A673 (cell line): ENCODE measurements around the gene SEPTIN8.

Source experiments
- CTCF ChIP-seq: fragments of 300-800, 200-600 bp; sonication (generic); conservative IDR thresholded peaks from 2 replicates; pipeline ENCODE4 v1.5.1; 2017; ENCODE audit warnings: low read depth, mild to moderate bottlenecking, antibody characterized with exemption, low read length, moderate library complexity, mixed read lengths
- EZH2 ChIP-seq: fragments of 200-600 bp; sonication (generic); IDR thresholded peaks from 2 replicates; pipeline ENCODE4 v1.6.1; 2017; ENCODE audit warnings: borderline replicate concordance, low read depth, mild to moderate bottlenecking, mixed read lengths, antibody characterized with exemption, low read length; ENCODE audit not compliant: poor library complexity, severe bottlenecking

DNA sequence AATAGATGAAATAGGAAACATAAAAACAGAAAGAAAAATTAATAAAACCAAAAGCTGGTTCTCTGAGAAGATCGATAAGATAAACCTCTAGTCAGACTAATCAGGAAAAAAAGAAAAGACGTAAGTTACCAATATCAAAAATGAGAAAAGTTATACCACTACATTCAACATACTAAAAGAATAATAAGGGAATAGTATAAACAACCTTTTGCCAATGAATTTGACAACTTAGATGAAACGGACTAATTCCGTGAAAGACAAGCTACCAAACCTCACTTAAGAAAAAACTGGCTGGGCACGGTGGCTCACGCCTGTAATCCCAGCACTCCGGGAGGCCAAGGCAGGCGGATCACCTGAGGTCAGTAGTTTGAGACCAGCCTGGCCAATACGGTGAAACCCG is 47.1 kb downstream of the SEPTIN8 start:
- TF ChIP-seq CTCF = no peak
- TF ChIP-seq EZH2 = no peak
